ENCODE measurements around the gene HCST.

Gene HCST

DNA sequence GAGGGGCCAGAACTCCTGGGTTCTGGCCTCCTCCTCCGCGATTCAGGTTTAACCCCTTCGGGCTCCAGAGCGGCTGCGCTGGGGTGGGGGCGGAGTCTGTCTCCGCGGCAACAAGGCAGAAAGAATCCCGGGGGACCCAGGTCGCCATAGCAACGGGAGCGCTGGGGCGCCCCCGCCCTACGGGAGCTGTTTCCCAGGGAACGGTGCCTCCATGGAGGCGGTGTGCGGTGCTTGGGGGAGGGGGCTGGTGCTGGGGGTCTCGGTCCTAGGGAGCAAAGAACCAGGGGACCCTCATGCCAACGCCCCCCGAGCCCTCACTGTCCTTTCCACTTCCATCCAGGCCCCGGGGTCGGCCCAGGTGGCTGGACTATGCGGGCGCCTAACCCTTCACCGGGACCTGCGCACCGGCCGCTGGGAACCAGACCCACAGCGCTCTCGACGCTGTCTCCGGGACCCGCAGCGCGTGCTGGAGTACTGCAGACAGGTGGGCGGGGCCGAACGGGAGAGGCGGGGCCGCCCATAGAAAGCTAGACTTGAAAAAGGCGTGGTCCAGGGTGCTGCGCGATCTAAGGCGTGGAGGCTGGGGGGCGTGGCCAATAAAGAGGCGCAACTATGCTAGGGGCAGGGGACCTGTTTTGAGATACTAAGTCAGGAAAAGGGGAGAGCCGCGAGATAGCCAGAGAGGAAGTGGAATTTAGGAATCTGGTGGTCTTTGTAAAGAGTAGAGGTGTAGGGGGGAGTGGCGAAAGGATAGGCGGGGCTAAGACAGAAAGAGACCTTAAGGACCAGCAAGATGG, 32.8 kb upstream of the HCST start:
- TF ChIP-seq GATA2 (IDR thresholded peaks at IDR 0.05; ENCODE audit: low read depth, low read length), result no peak
- TF ChIP-seq GATA3 (IDR thresholded peaks at IDR 0.05; ENCODE audit: low read depth, low read length), result no peak

DNA sequence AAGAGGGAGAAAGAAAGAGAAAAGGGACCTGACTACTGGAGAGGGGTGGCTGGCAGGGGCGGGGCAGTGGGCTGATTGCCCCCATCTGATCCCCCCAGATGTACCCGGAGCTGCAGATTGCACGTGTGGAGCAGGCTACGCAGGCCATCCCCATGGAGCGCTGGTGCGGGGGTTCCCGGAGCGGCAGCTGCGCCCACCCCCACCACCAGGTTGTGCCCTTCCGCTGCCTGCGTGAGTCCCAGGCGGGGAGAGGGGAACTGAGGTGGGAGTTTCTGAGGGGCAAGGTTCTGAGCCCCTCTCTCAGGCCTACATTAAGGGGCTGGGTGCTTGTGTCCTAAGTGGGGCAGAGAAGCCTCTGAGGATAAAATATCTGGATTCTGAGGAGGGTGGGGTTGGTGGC, 31.5 kb upstream of the HCST start:
- no peak for TF ChIP-seq GATA3 (IDR thresholded peaks at IDR 0.05; ENCODE audit: low read depth, low read length)
- TF ChIP-seq GATA2 (IDR thresholded peaks at IDR 0.05; ENCODE audit: low read depth, low read length), result no peak

DNA sequence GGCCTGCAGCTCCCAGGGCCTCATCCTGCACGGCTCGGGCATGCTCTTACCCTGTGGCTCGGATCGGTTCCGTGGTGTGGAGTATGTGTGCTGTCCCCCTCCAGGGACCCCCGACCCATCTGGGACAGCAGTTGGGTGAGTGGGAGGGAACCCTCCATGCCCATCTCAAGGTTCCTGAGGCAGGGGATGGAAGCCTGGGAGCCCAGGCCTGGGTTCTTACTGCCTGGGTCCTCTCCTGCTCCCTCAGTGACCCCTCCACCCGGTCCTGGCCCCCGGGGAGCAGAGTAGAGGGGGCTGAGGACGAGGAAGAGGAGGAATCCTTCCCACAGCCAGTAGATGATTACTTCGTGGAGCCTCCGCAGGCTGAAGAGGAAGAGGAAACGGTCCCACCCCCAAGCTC, 30.7 kb upstream of the HCST start:
- TF ChIP-seq GATA2 (IDR thresholded peaks at IDR 0.05; ENCODE audit: low read depth, low read length), result no peak

DNA sequence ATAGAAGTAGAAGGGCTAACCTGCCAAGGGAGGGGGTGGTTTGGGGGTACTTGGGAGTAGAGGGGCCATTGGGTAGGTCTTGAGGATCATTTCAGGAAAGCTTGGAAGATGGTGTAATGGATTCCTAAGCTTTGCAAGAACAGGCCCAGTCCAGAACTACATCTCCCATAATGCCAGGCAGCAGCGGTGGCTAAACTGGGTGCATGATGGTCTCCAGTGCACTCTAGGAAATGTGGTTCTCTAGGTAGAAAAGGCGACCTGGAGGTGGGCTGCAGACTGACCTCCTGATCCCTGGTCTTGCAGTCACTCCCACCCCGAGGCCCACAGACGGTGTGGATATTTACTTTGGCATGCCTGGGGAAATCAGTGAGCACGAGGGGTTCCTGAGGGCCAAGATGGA, 30.1 kb upstream of the HCST start:
- TF ChIP-seq GATA3 (IDR thresholded peaks at IDR 0.05; ENCODE audit: low read depth, low read length), result no peak
- TF ChIP-seq GATA2 (IDR thresholded peaks at IDR 0.05; ENCODE audit: low read depth, low read length), result no peak

DNA sequence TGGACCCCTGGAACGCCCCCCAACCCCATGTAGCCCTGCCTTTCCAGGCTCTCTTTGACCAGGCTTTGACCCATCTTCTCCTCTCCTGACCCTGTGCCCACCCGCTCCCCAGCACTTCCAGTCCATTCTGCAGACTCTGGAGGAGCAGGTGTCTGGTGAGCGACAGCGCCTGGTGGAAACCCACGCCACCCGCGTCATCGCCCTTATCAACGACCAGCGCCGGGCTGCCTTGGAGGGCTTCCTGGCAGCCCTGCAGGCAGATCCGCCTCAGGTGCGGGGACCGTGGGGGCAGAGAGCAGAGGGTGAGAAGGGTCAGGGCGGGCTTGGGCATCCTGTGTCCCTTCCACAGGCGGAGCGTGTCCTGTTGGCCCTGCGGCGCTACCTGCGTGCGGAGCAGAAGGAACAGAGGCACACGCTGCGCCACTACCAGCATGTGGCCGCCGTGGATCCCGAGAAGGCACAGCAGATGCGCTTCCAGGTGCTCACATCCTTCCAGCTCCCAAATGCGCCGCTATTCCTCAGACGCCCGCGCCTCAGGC, 27.9 kb upstream of the HCST start:
- no peak for TF ChIP-seq GATA3 (IDR thresholded peaks at IDR 0.05; ENCODE audit: low read depth, low read length)
- no peak for TF ChIP-seq GATA2 (IDR thresholded peaks at IDR 0.05; ENCODE audit: low read depth, low read length)

DNA sequence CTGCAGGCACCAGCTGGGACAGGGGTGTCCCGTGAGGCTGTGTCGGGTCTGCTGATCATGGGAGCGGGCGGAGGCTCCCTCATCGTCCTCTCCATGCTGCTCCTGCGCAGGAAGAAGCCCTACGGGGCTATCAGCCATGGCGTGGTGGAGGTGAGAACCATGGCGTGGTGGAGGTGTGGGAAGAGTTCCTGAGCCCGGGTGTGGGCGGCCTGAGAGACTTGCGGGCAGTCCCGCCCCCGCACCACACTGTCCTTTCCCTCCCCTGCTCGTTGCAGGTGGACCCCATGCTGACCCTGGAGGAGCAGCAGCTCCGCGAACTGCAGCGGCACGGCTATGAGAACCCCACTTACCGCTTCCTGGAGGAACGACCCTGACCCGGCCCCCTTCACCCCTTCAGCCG, 23.3 kb upstream of the HCST start:
- TF ChIP-seq GATA3 (IDR thresholded peaks at IDR 0.05; ENCODE audit: low read depth, low read length), result no peak
- no peak for TF ChIP-seq GATA2 (IDR thresholded peaks at IDR 0.05; ENCODE audit: low read depth, low read length)

DNA sequence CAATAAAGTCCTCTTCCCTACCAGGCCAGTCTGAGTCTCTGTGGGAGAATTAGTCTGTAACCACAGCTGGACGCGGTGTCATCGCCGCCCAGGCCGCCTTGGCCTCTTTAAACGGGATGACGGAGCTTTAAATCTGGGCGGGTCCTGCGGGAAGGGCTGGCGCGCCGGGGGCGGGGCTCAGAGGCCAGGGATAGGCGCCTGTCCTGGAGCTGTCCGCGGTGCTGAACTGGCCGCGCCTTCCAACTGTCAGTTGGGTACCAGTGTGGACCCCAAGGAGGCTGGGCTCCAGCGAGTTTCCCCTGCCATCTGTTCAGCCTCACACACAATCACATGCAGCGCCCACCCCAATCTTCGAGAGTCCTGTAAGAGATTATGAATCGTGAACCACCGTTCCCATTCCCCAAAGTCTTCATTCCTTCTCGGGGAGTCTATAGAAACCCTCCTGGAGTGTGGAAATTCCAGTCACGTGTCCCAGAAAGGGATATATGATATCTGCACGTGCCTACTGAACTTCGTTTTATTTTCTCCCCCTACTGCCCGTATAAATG, 22.5 kb upstream of the HCST start:
- TF ChIP-seq GATA2 (IDR thresholded peaks at IDR 0.05; ENCODE audit: low read depth, low read length) (no peak), GATA3 (IDR thresholded peaks at IDR 0.05; ENCODE audit: low read depth, low read length) (no peak)

DNA sequence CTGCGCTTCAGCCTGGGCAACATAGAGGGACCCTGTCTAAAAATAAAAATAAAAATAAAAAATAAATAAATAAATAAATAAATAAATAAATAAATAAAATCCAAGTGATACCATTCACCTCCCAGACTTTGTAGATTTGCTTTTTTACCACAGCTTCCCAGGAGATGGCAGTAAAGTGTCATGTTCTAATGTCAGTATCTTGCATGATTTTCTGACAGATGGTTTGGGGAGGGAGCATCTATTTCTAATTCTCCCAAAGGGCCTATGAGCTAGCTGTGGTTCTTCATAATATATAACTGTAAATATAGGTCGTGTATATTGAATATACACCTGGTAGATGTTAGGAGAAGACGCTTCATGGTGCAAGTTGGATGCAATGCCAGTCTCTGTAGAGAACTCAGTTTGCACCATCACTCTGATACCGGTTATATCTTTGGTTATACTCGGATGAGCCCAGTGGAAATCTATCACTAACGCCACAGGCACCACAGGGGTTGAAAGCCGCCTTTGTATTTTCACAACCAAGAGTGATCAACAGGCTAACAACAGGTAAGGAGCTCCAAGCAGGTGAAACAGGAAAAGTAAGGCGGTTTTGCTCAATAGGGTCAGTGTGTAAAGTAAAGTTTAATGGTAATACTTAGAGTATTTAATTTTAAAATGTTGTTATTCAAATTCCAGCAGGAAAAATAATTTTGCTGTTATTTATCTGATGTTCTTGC, 20.1 kb upstream of the HCST start:
- TF ChIP-seq GATA2 (IDR thresholded peaks at IDR 0.05; ENCODE audit: low read depth, low read length) (no peak), GATA3 (IDR thresholded peaks at IDR 0.05; ENCODE audit: low read depth, low read length) (no peak)

DNA sequence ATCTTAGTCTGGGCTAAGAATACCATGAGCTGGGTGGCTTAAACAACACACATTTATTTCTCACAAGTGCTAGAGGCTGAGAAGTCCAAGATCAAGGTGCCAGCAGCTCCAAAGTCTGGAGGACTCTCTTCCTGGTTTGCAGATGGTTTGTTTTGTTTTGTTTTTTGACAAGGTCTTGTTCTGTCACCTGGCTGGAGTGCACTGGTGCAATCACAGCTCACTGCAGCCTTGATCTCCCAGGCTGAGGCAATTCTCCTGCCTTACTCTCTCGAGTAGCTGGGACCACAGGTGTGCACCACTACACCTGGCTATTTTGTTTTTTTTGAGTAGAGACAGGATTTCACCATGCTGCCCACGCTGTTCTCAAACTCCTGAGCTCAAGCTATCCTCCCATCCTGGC, 18.4 kb upstream of the HCST start:
- TF ChIP-seq GATA3 (IDR thresholded peaks at IDR 0.05; ENCODE audit: low read depth, low read length), result no peak
- TF ChIP-seq GATA2 (IDR thresholded peaks at IDR 0.05; ENCODE audit: low read depth, low read length), result no peak

DNA sequence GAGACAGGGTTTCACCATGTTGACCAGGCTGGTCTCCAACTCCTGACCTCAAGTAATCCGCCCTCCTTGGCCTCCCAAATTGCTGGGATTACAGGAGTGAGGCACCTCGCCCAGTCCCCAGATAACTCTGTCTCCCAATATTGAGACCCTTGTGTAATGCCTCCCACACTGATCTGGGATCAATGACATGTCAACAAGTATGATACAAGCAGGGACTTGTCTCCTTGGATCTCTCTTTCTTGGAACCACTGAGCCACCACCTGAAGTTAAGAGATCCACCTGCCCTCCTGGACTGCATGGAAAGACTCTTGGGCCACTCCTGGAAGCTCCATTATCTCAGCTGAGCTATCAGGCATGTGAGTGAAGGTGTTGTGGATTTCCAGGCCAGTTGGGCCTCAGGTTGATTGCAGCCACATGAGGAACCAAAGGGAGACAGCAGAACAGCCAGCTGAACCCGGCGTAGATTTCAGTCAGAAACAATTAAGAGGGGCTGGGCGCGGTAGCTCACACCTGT, 17.0 kb upstream of the HCST start:
- no peak for TF ChIP-seq GATA3 (IDR thresholded peaks at IDR 0.05; ENCODE audit: low read depth, low read length)
- no peak for TF ChIP-seq GATA2 (IDR thresholded peaks at IDR 0.05; ENCODE audit: low read depth, low read length)

DNA sequence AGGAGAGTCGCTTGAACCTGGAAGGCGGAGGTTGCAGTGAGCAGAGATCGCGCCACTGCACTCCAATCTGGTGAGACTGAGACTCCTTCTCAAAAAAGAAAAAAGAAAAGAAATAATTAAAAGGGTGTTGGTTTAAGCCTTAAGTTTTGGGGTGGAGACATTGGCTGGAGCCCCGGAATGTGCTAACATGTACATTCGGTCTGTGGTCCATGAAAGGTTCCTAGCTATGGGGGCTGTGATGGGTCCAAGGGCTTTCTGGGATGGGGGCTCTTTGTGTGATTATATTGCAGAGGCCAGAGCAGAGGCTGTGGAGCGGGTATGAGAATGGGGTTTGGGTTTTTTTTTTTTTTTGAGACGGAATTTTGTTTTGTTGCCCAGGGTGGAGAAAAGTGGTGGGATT, 16.4 kb upstream of the HCST start:
- TF ChIP-seq GATA3 (IDR thresholded peaks at IDR 0.05; ENCODE audit: low read depth, low read length) (no peak), GATA2 (IDR thresholded peaks at IDR 0.05; ENCODE audit: low read depth, low read length) (no peak)

DNA sequence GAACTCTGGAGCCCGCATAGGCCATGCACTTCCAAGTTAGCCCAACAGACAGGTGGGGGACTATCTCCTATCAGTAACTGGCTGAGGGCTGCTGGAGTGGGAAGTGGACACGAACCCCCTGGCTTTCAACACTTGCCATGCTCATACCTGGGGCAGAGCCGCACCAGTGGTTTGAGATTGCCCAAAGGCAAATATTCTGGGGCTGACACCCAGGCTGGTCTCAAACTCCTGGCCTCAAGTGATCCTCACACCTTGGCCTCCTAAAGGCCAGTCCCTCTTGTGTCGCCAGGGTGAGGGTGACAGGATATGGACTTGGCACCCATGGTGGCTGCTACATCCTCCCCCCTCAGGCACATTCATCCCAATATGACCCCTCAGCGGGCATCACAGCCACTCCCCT, 15.1 kb upstream of the HCST start:
- no peak for TF ChIP-seq GATA2 (IDR thresholded peaks at IDR 0.05; ENCODE audit: low read depth, low read length)
- no peak for TF ChIP-seq GATA3 (IDR thresholded peaks at IDR 0.05; ENCODE audit: low read depth, low read length)

DNA sequence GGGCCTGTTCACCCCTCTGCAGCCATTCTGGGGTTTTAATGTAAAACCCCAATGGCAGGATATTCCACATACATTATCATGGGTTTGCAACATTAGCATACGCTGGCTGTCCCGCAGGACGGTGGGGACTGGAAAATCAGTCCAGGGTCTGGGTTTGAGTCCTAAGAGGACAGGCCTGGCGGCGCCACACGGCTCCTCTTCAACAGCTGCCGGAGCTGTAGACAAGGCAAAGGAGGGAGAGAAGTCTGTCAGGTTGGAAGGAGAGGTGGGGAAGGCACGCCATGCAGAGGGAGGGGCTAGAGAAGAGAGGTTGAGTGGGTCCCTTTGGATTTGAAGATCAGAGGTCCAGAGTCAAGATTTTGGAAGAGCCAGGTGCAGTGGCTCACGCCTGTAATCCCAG, 13.9 kb upstream of the HCST start:
- TF ChIP-seq GATA2 (IDR thresholded peaks at IDR 0.05; ENCODE audit: low read depth, low read length) (no peak), GATA3 (IDR thresholded peaks at IDR 0.05; ENCODE audit: low read depth, low read length) (no peak)

DNA sequence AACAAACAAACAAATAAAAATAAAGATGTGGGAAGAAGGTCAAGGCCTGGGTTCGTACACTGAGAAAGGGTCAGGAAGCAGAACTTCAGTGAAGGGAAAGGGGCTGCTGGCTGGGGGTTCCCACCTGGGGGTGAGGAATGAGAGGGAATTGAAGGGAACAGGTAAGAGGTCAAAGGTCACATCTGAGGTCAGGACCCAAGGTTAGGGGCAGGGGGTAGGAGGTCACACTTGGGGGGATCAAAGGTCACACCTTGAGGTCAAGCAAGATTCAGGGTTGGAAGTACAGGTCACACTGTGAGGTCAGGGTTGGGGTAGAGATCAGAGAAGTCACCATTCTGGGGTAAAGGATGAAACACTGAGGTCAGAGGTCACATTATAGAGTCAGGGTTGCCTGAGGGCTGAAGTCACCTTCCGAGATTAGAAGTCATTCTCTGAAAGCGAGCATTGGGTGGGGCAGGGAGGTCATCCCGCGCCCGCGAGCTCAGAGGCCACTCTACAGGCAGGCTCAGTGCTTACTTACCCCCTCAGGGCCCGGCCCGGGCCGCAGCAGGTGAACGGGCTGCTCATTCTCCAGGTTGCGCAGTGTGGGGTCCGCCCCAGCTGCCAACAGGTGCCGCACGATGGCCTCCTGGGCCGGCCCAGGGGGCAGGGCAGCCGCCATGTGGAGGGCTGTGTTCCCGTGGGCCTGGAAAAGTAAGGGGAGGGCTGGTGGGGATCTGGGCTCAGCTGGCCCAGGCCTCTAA, 12.8 kb upstream of the HCST start:
- TF ChIP-seq GATA2 (IDR thresholded peaks at IDR 0.05; ENCODE audit: low read depth, low read length), result no peak
- TF ChIP-seq GATA3 (IDR thresholded peaks at IDR 0.05; ENCODE audit: low read depth, low read length), result no peak

All from SH-SY5Y (cell line).